HepG2 (cell line): ENCODE measurements around the gene SATB2. TPM values are rescaled to one million over a fixed set of nuclear protein-coding genes. Genes with fewer than 3 reads are reported as not detected.

Experiments
- AKAP8 ChIP-seq: sonication (generic); formaldehyde crosslinking; IDR thresholded peaks from 2 replicates; pipeline ENCODE4 v1.5.1; 2020; ENCODE audit warnings: mild to moderate bottlenecking, missing genetic modification reagents
- CHD2 ChIP-seq: IDR thresholded peaks from 2 replicates; pipeline ENCODE4 v1.6.1; 2011; ENCODE audit warnings: low read depth, low read length, improper control_type of control experiment
- IRF2 ChIP-seq: IDR thresholded peaks from 2 replicates; pipeline ENCODE4 v1.6.1; 2018; ENCODE audit warnings: missing genetic modification reagents, missing compliant biosample characterization
- NR2F2 ChIP-seq: IDR thresholded peaks from 2 replicates; pipeline ENCODE4 v1.6.1; 2012; ENCODE audit warnings: low read depth, inconsistent platforms, borderline replicate concordance
- SOX6 ChIP-seq, 2 experiments: fragments of 450-650 bp in 1 of 2; sonication (generic) in 1 of 2; formaldehyde crosslinking in 1 of 2; IDR thresholded peaks; 2 replicates each; pipeline versions ENCODE4 v1.4.0 to v1.6.1; 2017 to 2020; ENCODE audit warnings: antibody characterized with exemption in 1 of 2, mild to moderate bottlenecking in 1 of 2, missing genetic modification reagents in 1 of 2
- TARDBP ChIP-seq: sonication (generic); formaldehyde crosslinking; IDR thresholded peaks from 2 replicates; pipeline ENCODE4 v1.8.0; 2022; ENCODE audit warnings: mild to moderate bottlenecking, missing genetic modification reagents
- TBX2 ChIP-seq: sonication (generic); formaldehyde crosslinking; IDR thresholded peaks from 2 replicates; pipeline ENCODE4 v1.5.0; 2020; ENCODE audit warnings: missing genetic modification reagents, mild to moderate bottlenecking, borderline replicate concordance
- ZEB1 ChIP-seq: IDR thresholded peaks from 2 replicates; pipeline ENCODE4 v1.6.1; 2012; ENCODE audit warnings: mild to moderate bottlenecking, low read depth, inconsistent platforms; ENCODE audit not compliant: insufficient replicate concordance
- ZFP36L1 ChIP-seq: sonication (generic); formaldehyde crosslinking; IDR thresholded peaks from 2 replicates; pipeline ENCODE4 v1.8.0; 2022; ENCODE audit warnings: mild to moderate bottlenecking, missing genetic modification reagents, moderate library complexity
- ZFP37 ChIP-seq: sonication (generic); formaldehyde crosslinking; IDR thresholded peaks from 2 replicates; pipeline ENCODE4 v1.4.0; 2020; ENCODE audit warnings: missing genetic modification reagents, borderline replicate concordance
- ZFP62 ChIP-seq: sonication (generic); formaldehyde crosslinking; IDR thresholded peaks from 2 replicates; pipeline ENCODE4 v1.4.0; 2020; ENCODE audit warnings: missing genetic modification reagents
- ZKSCAN5 ChIP-seq: sonication (generic); formaldehyde crosslinking; IDR thresholded peaks from 2 replicates; pipeline ENCODE4 v1.5.1; 2020; ENCODE audit warnings: mild to moderate bottlenecking, missing genetic modification reagents
- ZNF24 ChIP-seq: fragments of 450-650 bp; IDR thresholded peaks from 2 replicates; pipeline ENCODE4 v1.6.1; 2017; ENCODE audit warnings: antibody characterized with exemption, mild to moderate bottlenecking
- ZNF274 ChIP-seq: sonication (generic); formaldehyde crosslinking; IDR thresholded peaks from 2 replicates; pipeline ENCODE4 v1.5.1; 2020; ENCODE audit warnings: mild to moderate bottlenecking, missing genetic modification reagents
- ZNF550 ChIP-seq: sonication (generic); formaldehyde crosslinking; IDR thresholded peaks from 2 replicates; pipeline ENCODE4 v1.4.0; 2020; ENCODE audit warnings: mild to moderate bottlenecking, missing genetic modification reagents, borderline replicate concordance
- ZNF703 ChIP-seq: sonication (generic); formaldehyde crosslinking; IDR thresholded peaks from 2 replicates; pipeline ENCODE4 v1.5.1; 2020; ENCODE audit warnings: missing genetic modification reagents, mild to moderate bottlenecking, moderate library complexity, borderline replicate concordance
- polyA plus RNA-seq, 8 experiments: library from polyadenylated mRNA; depleted of rRNA in 3 of 8; stranded (reverse) in 7 of 8; unstranded in 1 of 8; fragments of >200 nt; fragmentation: Illumina TruSeq in 4 of 8; extraction: Trizol in 4 of 8; gene quantifications; 2 replicates each; pipeline versions ENCODE4 v1.2.1 to v1.2.3, GENCODE V29; 2011 to 2016; ENCODE audit warnings: low read depth in 4 of 8, missing spikeins in 1 of 8, mixed read lengths in 1 of 8; ENCODE audit not compliant: insufficient read depth in 1 of 8
- total RNA-seq, 5 experiments: library from RNA; depleted of rRNA; stranded (reverse); fragments of >200 nt; fragmentation: Illumina TruSeq; extraction: Trizol; gene quantifications; 2 replicates each; pipeline ENCODE4 v1.2.3, GENCODE V29; 2016; ENCODE audit warnings: low read depth in 1 of 5
- TF ChIP-seq, protein P1 (sequence below): sonication (generic); formaldehyde crosslinking; IDR thresholded peaks from 2 replicates; pipeline ENCODE4 v1.5.1; 2020; ENCODE audit warnings: missing genetic modification reagents, mild to moderate bottlenecking, borderline replicate concordance
- TF ChIP-seq, protein P2 (sequence below): sonication (generic); formaldehyde crosslinking; IDR thresholded peaks from 2 replicates; pipeline ENCODE4 v1.4.0; 2020; ENCODE audit warnings: missing genetic modification reagents; ENCODE audit errors: not compliant biosample characterization
- TF ChIP-seq, protein P3 (sequence below): IDR thresholded peaks from 2 replicates; pipeline ENCODE4 v1.6.1; 2016; ENCODE audit warnings: low read depth, control low read depth
- TF ChIP-seq, protein P4 (sequence below): sonication (generic); formaldehyde crosslinking; IDR thresholded peaks from 2 replicates; pipeline ENCODE4 v1.4.0; 2020; ENCODE audit warnings: missing genetic modification reagents
- TF ChIP-seq, protein P5 (sequence below): sonication (generic); formaldehyde crosslinking; IDR thresholded peaks from 2 replicates; pipeline ENCODE4 v1.5.1; 2020; ENCODE audit warnings: mild to moderate bottlenecking, moderate library complexity, missing genetic modification reagents

Gene SATB2
- total and polyA plus RNA-seq, 2 of the 13 experiments (the other 11 are each of a cell fraction or from before 2014, with no cell fraction given): 2.5 to 5.5 TPM

DNA sequence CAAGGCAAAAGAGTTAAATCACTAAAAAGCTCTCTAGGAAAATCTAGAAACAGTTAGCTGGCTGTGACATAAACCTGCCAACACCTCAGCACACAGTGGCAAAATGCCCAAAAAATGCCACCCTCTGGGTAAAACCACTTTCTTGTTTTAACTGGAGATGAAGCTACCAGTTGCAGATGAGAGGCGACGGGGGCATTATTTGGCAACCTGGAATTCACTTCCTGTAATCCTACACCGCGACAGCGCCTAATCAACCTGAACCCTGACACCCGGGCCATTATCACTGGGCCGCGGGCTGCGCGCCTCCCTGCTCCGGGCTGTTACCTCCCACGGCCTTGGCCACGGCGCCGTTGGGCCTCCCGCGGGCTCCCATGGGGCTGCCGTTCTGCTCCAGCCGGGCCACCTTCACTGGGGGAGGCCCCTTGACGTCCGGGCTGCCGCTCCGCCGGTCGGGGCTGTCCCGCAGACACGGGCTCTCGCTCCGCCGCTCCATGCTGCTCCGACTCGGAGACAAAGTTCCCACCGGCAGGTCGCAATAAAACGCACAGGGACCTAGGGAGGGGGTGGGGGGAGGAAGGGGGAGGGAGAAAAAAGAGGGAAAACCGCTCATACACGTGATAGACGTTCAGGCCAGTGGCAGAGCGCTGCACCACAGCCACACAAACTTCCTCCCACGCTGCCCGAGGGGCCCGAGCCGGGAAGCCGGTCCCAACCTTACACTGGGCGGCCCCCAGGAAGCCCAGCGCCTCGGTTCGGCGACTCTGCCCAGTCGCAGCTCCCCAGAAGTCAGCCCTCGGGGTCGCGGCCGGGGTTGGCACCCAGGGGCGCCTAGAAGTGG, 2.0 kb downstream of the SATB2 start (continued):
- TF ChIP-seq, protein P1, sequence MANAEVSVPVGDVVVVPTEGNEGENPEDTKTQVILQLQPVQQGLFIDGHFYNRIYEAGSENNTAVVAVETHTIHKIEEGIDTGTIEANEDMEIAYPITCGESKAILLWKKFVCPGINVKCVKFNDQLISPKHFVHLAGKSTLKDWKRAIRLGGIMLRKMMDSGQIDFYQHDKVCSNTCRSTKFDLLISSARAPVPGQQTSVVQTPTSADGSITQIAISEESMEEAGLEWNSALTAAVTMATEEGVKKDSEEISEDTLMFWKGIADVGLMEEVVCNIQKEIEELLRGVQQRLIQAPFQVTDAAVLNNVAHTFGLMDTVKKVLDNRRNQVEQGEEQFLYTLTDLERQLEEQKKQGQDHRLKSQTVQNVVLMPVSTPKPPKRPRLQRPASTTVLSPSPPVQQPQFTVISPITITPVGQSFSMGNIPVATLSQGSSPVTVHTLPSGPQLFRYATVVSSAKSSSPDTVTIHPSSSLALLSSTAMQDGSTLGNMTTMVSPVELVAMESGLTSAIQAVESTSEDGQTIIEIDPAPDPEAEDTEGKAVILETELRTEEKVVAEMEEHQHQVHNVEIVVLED (CRISPR knock-in tag): peak; percentile 40; the same call in 1 of the 2 replicates
- TF ChIP-seq TBX2 (peak; percentile 96), AKAP8 (CRISPR knock-in tag) (peak; percentile 80; the same call in 1 of the 2 replicates), ZFP37 (CRISPR knock-in tag) (peak; percentile 82), TARDBP (CRISPR knock-in tag) (0 out of 2 replicates have a peak, but pooled peaks have one; percentile 7), NR2F2 (peak; percentile 63; the same call in 1 of the 2 replicates), ZEB1 (no peak), SOX6 (IDR thresholded peaks at IDR 0.05) (no peak), SOX6 (CRISPR knock-in tag; IDR thresholded peaks at IDR 0.05) (peak; percentile 90), ZNF703 (no peak), ZKSCAN5 (CRISPR knock-in tag) (0 out of 2 replicates have a peak, but pooled peaks have one; percentile 42), ZNF24 (no peak), ZNF274 (CRISPR knock-in tag) (peak; percentile 83), IRF2 (CRISPR knock-in tag) (no peak; the same call in none of the 2 replicates), ZFP62 (CRISPR knock-in tag) (no peak), ZNF550 (CRISPR knock-in tag) (no peak), ZFP36L1 (peak; percentile 93; the same call in 1 of the 2 replicates), CHD2 (no peak)
- TF ChIP-seq, protein P2, sequence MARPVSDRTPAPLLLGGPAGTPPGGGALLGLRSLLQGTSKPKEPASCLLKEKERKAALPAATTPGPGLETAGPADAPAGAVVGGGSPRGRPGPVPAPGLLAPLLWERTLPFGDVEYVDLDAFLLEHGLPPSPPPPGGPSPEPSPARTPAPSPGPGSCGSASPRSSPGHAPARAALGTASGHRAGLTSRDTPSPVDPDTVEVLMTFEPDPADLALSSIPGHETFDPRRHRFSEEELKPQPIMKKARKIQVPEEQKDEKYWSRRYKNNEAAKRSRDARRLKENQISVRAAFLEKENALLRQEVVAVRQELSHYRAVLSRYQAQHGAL (CRISPR knock-in tag): peak; percentile 59
- TF ChIP-seq, protein P3, sequence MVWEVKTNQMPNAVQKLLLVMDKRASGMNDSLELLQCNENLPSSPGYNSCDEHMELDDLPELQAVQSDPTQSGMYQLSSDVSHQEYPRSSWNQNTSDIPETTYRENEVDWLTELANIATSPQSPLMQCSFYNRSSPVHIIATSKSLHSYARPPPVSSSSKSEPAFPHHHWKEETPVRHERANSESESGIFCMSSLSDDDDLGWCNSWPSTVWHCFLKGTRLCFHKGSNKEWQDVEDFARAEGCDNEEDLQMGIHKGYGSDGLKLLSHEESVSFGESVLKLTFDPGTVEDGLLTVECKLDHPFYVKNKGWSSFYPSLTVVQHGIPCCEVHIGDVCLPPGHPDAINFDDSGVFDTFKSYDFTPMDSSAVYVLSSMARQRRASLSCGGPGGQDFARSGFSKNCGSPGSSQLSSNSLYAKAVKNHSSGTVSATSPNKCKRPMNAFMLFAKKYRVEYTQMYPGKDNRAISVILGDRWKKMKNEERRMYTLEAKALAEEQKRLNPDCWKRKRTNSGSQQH: 0 out of 2 replicates have a peak, but pooled peaks have one; percentile 34
- TF ChIP-seq, protein P4, sequence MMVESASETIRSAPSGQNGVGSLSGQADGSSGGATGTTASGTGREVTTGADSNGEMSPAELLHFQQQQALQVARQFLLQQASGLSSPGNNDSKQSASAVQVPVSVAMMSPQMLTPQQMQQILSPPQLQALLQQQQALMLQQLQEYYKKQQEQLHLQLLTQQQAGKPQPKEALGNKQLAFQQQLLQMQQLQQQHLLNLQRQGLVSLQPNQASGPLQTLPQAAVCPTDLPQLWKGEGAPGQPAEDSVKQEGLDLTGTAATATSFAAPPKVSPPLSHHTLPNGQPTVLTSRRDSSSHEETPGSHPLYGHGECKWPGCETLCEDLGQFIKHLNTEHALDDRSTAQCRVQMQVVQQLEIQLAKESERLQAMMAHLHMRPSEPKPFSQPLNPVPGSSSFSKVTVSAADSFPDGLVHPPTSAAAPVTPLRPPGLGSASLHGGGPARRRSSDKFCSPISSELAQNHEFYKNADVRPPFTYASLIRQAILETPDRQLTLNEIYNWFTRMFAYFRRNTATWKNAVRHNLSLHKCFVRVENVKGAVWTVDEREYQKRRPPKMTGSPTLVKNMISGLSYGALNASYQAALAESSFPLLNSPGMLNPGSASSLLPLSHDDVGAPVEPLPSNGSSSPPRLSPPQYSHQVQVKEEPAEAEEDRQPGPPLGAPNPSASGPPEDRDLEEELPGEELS: peak; percentile 82
- TF ChIP-seq, protein P5, sequence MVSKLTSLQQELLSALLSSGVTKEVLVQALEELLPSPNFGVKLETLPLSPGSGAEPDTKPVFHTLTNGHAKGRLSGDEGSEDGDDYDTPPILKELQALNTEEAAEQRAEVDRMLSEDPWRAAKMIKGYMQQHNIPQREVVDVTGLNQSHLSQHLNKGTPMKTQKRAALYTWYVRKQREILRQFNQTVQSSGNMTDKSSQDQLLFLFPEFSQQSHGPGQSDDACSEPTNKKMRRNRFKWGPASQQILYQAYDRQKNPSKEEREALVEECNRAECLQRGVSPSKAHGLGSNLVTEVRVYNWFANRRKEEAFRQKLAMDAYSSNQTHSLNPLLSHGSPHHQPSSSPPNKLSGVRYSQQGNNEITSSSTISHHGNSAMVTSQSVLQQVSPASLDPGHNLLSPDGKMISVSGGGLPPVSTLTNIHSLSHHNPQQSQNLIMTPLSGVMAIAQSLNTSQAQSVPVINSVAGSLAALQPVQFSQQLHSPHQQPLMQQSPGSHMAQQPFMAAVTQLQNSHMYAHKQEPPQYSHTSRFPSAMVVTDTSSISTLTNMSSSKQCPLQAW (CRISPR knock-in tag): peak; percentile 74
